Measurements from ENCODE around the gene CCNK.
A peak's percentile ranks its signal among the peaks of the same experiment; 100 is the strongest.

CCNK gene

DNA sequence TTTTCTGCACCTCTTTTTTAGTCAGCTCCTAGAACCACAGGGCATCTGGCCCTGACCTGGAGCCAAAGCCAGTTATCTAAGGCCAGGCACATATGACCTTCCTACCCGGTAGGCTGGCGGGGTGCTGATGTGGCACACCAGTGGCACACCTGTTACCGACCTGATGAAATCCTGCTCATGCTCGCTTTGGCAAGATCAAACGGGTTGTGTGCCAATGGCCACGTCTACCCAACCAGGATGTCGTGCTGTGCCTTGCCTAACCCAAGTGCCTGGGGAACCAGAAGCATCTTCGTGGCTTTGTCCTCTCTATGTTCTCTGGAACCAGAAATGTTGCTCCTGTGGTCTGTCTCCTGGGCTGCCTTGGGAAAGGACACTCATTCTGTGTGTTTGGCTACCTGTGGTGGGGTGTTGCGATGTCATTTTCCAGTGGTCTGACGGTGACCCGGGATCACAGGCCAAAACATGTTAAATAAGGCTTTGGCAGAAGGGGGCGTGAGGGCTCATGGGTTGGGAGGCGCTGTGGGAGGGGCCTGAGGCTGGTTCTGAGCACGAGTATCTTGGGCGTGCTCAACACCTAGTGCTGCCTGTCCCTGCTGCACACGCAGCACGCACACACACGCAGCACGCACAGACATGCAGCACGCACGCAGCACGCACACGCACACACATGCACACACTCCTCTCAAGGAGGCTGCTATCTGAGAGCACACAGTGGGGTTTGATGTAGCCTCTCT lies 27.9 kb downstream of the CCNK start:
- no peak for DNase-seq

DNA sequence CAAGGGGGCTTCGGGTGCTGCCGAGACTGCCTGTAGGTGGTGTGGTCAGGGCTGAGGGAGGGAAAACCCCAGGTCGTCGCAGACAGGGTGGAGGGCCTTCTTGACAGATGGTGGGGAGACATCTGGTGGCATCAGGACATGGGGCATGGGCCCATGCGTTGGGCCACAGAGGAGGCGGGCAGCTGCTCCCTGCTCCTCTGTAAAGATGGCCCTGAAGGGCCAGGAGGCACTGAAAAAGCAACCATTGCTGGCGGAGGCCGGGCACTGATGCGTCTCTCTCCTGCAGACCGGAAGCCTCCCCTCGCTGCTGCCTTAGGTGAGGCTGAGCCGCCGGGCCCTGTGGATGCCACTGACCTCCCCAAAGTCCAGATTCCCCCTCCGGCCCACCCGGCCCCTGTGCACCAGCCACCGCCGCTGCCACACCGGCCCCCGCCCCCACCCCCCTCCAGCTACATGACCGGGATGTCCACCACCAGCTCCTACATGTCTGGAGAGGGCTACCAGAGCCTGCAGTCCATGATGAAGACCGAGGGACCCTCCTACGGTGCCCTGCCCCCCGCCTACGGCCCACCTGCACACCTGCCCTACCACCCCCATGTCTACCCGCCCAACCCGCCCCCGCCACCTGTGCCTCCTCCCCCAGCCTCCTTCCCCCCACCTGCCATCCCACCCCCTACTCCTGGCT lies 28.8 kb downstream of the CCNK start:
- DNase-seq: no peak

DNA sequence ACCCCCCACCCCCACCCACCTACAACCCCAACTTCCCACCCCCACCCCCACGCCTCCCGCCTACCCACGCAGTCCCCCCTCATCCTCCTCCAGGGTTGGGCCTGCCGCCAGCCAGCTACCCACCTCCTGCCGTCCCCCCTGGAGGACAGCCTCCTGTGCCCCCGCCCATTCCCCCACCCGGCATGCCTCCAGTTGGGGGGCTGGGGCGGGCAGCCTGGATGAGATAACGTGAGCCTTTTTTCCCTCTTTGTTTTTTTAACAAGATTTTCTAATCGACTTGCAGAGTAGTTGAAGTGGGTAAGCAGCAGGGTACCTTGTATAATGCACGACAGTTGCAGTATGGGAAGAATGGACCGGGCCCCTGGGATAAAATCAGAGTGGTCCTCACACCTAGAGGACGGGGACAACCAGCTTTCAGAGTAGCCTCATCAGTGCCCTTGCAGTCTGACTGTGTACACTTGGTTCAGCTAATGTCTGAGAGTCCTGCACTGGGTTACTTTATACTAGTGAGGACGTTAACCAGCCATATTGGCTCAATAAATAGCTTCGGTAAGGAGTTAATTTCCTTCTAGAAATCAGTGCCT lies 29.4 kb downstream of the CCNK start:
- DNase-seq: no peak

DNA sequence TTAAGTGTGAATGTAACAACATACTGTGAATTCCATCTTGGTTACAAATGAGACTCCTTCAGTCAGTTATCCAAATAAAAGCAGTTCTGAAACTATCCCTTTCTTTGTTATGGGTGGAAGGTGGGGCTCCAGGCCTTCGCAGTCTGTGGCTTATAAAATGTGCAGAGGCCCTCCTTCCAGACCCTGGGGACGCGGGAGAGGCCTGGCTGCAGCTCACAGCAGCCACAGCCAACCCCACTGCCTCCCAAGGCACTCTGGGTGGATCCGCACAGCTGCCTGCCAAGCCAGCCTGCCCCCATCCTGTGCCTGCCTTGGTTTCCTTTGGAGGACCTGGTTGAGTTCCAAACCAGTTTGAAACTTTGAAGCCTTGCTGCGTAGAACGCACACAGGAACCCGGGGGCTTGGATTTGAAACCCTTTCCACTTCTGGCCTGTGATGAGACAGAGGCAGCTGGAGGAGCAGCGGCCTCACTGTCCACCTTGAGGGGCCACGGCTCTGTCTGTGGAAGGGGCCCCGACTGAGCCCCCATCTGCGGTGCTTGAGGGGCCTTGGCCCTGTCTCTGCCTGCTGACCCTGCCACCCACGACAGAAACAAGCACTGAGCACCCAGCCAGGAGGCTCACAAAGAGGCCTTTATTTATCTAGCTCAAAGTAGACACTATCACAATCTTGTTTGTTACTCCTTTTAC lies 30.4 kb downstream of the CCNK start:
- no peak for DNase-seq

DNA sequence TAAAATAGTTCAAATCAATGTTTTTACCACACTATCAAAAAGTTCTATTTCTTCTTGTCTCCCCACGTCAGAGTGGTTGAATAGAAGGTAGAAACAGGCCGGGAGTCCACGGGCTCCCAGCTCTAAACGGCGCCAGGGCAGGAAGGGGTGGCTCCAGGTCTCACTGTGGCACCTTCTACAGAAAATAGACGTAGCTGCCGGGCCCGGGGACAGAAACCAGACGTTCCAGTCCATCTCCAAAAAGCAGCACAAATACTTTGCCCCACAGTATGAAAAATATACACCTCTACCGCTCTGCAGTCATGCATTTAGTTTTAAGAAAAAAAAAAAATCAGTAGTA lies 30.9 kb downstream of the CCNK start:
- DNase-seq: no peak

DNA sequence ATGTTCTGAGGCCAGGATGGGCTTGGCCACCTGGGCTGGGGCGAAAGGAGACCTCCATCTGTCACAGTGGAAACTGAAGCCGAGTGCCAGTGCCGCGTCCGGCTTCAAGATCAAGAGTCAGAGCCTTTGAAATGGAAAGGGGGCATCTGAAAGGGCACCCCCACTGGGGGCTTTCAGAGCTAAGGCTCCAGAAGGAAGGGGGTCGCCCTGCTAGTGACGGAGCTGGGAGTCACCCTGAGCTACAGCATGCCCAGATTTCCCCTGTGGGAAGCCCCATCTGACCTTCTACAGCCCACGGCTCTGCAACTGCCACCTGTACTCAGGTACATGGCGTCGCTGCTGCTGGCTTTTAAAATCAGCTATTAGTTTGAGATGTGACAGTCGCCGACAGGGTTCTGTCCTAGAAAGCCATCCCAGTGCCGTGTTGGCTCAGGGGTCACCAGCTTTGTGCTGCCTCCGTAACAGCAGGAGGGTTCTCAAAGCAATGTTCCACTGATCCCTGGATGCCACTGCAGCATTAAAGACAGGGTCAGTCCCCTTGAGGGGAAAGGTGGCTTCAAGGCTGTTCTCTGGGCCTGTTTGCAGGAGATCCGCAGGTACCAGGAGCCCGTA lies 31.5 kb downstream of the CCNK start:
- DNase-seq: no peak

GRCh38 chr14:99513183-99513694 lies 32.0 kb downstream of the CCNK start:
- DNase-seq: no peak

DNA sequence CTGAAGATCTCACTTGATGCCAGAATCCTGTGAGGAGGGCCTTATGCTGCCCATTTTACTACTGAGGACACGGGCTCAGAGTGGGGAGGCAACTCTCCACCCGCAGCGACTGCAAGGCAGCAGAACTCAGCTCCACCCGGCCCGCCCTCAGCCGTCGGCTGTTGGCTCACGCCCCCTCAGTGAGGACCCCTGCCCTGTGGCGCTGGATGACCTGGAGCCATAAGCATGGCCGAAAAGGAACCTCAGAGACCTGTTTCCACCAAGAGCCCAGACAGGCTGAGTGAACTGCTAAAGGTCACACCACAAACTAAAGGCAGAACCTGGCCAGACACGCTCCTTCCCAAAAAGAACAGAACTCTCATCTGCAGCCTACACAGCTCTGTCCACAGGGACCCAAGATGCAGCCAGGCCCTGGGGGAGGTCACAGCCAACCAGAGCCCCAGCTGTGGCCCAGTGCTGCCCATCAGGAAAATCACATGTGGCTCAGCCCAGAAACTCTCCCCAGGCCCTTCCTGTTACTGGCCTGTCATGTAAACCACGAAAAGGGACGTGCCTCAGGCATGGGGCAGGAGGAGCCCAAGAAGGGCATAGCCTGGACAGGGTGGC lies 32.8 kb downstream of the CCNK start:
- no peak for DNase-seq

DNA sequence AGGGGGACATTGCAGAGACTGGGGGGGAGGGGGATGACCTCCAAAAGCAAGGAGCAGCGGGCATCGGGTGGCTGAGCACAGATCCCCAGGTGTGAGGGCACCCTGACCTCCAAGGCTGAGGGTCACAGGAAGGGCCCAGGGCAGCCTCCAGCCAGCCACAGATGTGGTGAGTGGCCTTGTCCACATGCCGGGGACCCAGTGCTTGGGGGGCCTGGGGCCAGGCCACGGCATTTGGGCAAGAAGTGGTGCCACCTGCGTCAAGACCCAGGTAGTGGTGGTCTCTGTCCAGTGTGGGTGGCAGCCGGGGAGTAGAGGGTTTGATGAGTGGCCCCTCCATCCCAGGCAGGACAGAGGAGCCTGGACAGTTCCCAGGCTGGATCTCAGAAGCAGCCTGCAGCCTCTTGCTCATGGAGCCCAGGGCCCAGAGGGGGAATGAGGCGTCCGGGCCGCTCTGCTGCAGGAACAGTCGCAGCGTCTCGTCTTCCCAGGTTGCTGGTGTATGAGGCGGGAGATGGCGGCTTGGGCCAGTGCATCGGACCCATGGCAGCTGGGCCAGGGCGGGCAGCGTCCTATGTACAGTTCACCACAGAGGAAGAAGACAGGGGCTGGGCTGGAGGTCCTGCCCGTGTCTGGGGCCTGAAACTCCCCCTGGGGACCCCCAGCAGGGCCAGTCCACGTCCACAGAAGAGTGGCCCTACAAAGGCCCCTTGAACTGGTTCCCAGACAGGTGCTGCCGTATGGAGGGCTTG lies 33.5 kb downstream of the CCNK start:
- no peak for DNase-seq

GRCh38 chr14:99515301-99516155 lies 34.3 kb downstream of the CCNK start:
- DNase-seq: no peak

DNA sequence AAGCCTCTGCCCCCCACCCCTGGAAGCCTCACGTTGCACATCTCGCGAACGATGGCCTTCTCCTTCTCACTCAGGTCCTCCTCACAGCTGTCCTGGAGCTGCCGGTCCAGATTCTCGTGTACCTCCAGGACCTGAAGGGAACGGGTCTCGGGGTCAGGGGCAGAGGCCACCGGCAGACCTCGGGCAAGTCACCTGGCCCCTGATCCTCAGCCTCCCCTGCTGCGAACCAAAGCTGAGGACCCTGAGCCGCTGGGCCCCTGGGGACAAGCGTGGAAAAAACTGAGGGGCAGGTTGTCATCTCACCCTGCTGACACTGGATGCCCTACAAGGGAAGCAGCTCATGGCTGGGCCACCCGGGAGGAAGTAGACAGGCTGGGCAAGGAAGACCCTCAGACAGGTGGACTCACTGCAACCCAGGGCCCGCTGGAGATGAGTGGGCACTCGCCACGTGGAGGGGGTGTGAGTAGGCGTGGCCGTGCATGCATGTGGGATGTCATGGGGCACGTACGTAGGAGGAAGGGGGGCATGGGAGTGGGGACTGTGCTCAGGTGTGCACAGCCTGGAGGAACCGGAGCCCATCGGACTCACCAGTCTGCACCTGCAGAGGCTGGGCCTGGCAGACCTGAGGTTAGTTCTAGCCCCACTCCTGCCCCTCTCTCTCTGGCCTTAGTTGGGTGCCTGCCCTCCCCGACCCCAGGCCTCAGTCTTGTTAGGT lies 35.1 kb downstream of the CCNK start:
- no peak for DNase-seq

GRCh38 chr14:99516871-99517642 lies 35.8 kb downstream of the CCNK start:
- no peak for DNase-seq

DNA sequence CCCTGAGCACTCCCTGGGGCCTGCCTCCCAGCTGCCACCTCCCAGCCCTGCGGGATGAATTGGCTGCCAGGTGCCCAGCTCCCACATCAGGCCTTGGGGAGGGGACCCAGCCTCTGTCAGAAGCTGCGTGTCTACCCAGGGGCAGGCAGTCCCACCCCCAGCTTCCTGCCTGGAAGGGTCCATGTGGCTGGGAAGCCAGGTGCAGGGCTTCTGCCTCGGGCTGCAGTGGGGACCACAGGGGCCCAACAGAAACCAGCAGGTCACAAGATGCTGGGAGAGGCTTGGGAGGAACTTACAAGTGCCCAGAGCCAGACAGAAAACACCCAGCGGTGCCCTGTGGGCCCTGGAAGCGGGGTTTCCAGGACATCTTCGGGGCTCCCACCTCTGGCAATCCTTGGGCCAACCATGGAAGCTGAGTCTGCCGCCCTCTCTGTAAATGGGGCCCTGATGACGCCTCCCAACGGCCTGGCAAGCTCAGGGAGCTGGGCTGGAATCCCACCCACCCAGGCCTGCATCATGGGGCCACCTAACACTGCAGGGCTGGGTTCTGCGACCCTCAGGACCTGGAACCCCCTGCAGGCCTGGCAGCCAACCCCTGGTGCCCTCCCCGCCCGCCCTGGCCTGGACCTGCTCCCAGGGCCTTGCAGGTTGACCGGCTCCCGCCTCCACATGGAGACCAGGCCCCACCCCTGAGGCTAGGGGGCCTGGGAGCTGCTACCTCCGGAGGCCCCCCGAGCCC lies 36.6 kb downstream of the CCNK start:
- DNase-seq: no peak

- peak in 1 of 2 experiments; percentile 54 for DNase-seq
Observed at GRCh38 chr14:99518441-99519346, 37.5 kb downstream of the CCNK start.

GRCh38 chr14:99519347-99519881 lies 38.2 kb downstream of the CCNK start:
- no peak for DNase-seq

DNA sequence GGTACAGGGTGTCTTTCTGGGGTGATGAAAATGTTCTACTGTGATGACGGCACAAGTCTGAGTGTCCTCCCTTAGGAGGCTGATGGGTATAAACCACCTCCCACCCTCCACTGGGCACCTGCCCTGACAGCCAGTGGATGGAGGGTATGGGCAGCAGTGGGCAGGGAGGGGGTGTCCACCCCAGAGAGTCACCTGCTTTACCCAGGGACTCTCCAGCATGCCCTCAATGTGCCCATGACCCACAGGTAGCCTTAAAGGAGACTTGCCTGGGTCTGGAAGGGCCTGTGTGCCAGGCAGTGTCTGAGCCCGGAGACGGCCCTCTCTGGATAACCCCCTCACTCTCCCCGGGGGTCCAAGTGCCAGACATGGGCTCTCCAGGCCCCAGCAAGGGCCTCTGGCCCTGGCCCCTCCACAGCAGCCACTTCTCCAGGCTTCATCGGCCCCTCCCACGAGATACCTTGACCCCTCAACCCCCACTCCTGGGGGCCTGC lies 38.8 kb downstream of the CCNK start:
- DNase-seq: no peak

DNA sequence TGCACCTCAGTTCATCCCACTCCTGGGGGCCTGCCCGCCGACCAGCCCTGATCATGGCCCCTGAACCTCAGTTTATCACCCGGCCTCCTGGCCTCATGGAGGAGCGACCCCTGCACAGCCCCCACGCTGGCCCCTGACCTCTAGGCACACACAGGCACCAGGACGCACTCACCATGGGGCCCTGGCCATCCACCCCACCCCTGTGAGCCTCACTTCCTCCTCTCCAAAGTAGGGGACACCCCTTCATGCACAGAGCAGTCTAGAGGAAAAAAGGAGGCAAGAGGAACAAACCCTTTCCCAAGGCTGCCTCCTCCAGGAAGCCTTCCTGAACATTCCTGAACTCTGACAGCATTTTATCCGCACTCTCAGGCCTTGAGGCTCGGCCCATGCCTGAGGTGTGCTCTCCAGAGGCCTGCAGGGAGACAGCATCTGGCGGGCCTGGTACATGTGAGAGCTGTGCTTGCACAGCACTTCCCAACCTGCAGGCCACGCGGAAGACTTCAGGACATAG lies 39.4 kb downstream of the CCNK start:
- DNase-seq: no peak

Measured in SW 1271 (cell line).